CD4-positive, alpha-beta T cell (primary cell): ENCODE results near the gene RBM19. TPM values are rescaled to one million over a fixed set of nuclear protein-coding genes. Genes with fewer than 3 reads are reported as not detected.

Source experiments
- ATAC-seq: fragments of 200-7000 bp; cut with Tn5 transposase; one replicate; pipeline ENCODE4 v1.10.0; 2022; ENCODE audit warnings: mild to moderate bottlenecking; ENCODE audit not compliant: poor library complexity
- CTCF ChIA-PET: fragments of 350-600 bp; sonication (Branson Sonifier 250); formaldehyde crosslinking; loops from one replicate; lab custom pipeline; 2021; ENCODE audit warnings: antibody characterized with exemption, inconsistent platforms; lab: Charles Lee
- POLR2A ChIA-PET: fragments of 350-600 bp; sonication (Branson Sonifier 250); formaldehyde crosslinking; loops from one replicate; lab custom pipeline; 2021; ENCODE audit warnings: antibody characterized with exemption, inconsistent platforms; lab: Charles Lee
- DNase-seq, 14 experiments: peaks; one replicate each; pipeline ENCODE4 v3.0.0-alpha.2; 2013 to 2020; ENCODE audit warnings: mixed read lengths in 2 of 14
- H3K27ac ChIP-seq, 2 donors: one replicate each; pipeline versions ENCODE4 v1.5.1 to v1.7.0; 2013; ENCODE audit warnings: low read length in 2 of 2, low read depth in 1 of 2, mild to moderate bottlenecking in 1 of 2
- H3K27me3 ChIP-seq, 2 experiments: 1 replicate in 1 of 2; 2 replicates in 1 of 2; pipeline versions ENCODE4 v1.6.1 to v1.7.0; 2013; ENCODE audit warnings: low read length in 2 of 2, control low read depth in 1 of 2, mild to moderate bottlenecking in 1 of 2, moderate library complexity in 1 of 2; ENCODE audit not compliant: insufficient read depth in 2 of 2, control insufficient read depth in 1 of 2
- H3K36me3 ChIP-seq: one replicate; pipeline ENCODE4 v1.6.1; 2013; ENCODE audit warnings: low read length, control low read depth; ENCODE audit not compliant: insufficient read depth
- H3K4me1 ChIP-seq: one replicate; pipeline ENCODE4 v1.6.1; 2013; ENCODE audit warnings: low read length, control low read depth; ENCODE audit not compliant: insufficient read depth
- H3K4me3 ChIP-seq: one replicate; pipeline ENCODE4 v1.5.1; 2013; ENCODE audit warnings: mild to moderate bottlenecking, low read length, moderate library complexity
- H3K9me3 ChIP-seq, 2 experiments: 1 replicate in 1 of 2; 2 replicates in 1 of 2; pipeline versions ENCODE4 v1.6.1 to v1.7.0; 2013; ENCODE audit warnings: low read length in 2 of 2, mild to moderate bottlenecking in 2 of 2, control low read depth in 1 of 2, moderate library complexity in 1 of 2; ENCODE audit not compliant: control insufficient read depth in 1 of 2, insufficient read depth in 1 of 2
- H3K27ac Mint-ChIP-seq: one replicate; pipeline ENCODE4 v1.8.0; 2020; ENCODE audit warnings: mixed read lengths
- H3K27me3 Mint-ChIP-seq: one replicate; pipeline ENCODE4 v1.8.0; 2021; ENCODE audit warnings: mixed read lengths
- H3K36me3 Mint-ChIP-seq: one replicate; pipeline ENCODE4 v1.8.0; 2021; ENCODE audit warnings: low read depth, mixed read lengths
- H3K4me1 Mint-ChIP-seq: one replicate; pipeline ENCODE4 v1.8.0; 2021; ENCODE audit warnings: low read depth, mixed read lengths
- H3K4me3 Mint-ChIP-seq: one replicate; pipeline ENCODE4 v1.8.0; 2020; ENCODE audit warnings: mild to moderate bottlenecking, mixed read lengths
- H3K9me3 Mint-ChIP-seq: one replicate; pipeline ENCODE4 v1.8.0; 2020; ENCODE audit warnings: mixed read lengths
- intact Hi-C, 2 experiments: fragments of 100-400 bp; cut with DNase I in 1 of 2; cut with micrococcal nuclease in 1 of 2; formaldehyde crosslinking; loops; one replicate each; pipeline versions ENCODE4 v1.15.1 to v1.9.0; 2023 to 2025; cut with DNase I, micrococcal nuclease
- total RNA-seq, 174 experiments: library from RNA in 2 of 174; stranded (reverse) in 2 of 174; gene quantifications; one replicate each; pipeline ENCODE4 v1.2.3 and lab custom pipeline; 2021 to 2026
- TF ChIP-seq, protein P1 (sequence below): fragments of 200-600 bp; IDR thresholded peaks from one replicate; pipeline ENCODE4 v1.8.0; 2022; ENCODE audit warnings: antibody characterized with exemption, mild to moderate bottlenecking

Gene RBM19
- total RNA-seq, 2 experiments from 2014 or later, result 57.1 to 58.5 TPM

DNA sequence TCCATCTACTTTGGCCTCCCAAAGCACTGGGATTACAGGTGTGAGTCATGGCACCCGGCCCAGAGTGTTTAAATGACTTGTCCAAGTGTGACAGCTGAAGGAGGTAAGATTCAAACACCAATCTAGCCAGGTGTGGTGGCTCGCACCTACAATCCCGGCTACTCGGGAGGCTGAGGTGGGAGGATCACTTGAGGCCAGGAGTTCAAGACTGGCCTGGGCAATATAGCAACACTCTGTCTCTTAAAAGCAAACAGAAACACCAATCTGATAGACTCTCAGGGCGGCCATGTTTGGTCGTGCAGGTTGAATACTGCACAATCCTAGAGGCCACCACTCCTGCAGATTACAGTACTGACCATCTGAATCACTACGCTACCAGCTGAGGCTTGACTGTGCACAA lies 68.7 kb downstream of the RBM19 start:
- Mint-ChIP-seq H3K27me3 (no peaks in the 10 kb centered on the region), H3K36me3 (peaks cover 70% of the 10 kb centered on the region), H3K27ac (no peak overlapping the region), H3K4me3 (no peak overlapping the region), H3K9me3 (no peaks in the 10 kb centered on the region), H3K4me1 (no peaks in the 10 kb centered on the region)
- no peaks in the 10 kb centered on the region for H3K4me1 ChIP-seq
- peaks cover 24% of the 10 kb centered on the region for H3K36me3 ChIP-seq
- TF ChIP-seq, protein P1, sequence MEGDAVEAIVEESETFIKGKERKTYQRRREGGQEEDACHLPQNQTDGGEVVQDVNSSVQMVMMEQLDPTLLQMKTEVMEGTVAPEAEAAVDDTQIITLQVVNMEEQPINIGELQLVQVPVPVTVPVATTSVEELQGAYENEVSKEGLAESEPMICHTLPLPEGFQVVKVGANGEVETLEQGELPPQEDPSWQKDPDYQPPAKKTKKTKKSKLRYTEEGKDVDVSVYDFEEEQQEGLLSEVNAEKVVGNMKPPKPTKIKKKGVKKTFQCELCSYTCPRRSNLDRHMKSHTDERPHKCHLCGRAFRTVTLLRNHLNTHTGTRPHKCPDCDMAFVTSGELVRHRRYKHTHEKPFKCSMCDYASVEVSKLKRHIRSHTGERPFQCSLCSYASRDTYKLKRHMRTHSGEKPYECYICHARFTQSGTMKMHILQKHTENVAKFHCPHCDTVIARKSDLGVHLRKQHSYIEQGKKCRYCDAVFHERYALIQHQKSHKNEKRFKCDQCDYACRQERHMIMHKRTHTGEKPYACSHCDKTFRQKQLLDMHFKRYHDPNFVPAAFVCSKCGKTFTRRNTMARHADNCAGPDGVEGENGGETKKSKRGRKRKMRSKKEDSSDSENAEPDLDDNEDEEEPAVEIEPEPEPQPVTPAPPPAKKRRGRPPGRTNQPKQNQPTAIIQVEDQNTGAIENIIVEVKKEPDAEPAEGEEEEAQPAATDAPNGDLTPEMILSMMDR, result no peak
- H3K4me3 ChIP-seq, result no peak overlapping the region
- intact Hi-C loops, result no loop called here
- ChIA-PET POLR2A (no interaction called here), CTCF (no interaction called here)
- no peaks in the 10 kb centered on the region for H3K9me3 ChIP-seq
- no peaks in the 10 kb centered on the region for H3K27me3 ChIP-seq
- H3K27ac ChIP-seq, result no peak overlapping the region
- ATAC-seq, result no peak
- no peak for DNase-seq

DNA sequence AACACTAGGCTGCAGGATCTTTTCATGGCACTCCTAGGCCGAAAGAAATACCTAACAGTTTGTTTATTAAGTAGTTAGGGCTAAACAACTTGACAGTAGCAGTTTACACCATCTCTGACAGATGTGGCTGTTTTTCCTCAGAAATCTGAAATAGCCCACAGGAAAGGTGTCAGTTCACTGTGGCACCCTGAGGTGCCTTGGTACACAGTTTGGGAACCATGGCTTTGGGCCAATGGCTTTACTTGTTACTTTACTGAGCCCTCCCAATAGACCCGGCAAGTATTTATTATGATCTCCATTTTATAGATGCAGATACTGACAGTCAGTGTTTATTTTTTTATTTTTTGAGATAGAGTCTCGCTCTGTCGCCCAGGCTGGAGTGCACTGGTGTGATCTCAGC lies 69.3 kb downstream of the RBM19 start:
- Histone ChIP-seq H3K4me3 (no peak overlapping the region), H3K27me3 (no peaks in the 10 kb centered on the region), H3K27ac (no peak overlapping the region), H3K9me3 (no peaks in the 10 kb centered on the region), H3K4me1 (no peaks in the 10 kb centered on the region), H3K36me3 (peaks cover 24% of the 10 kb centered on the region)
- POLR2A ChIA-PET, result no interaction called here
- Mint-ChIP-seq H3K27ac (no peak overlapping the region), H3K9me3 (no peaks in the 10 kb centered on the region), H3K4me3 (no peak overlapping the region), H3K4me1 (no peaks in the 10 kb centered on the region), H3K36me3 (peaks cover 73% of the 10 kb centered on the region), H3K27me3 (no peaks in the 10 kb centered on the region)
- CTCF ChIA-PET, result no interaction called here
- intact Hi-C loops, result no loop called here
- DNase-seq (no peak), ATAC-seq (no peak)
- TF ChIP-seq, protein P1, result no peak

DNA sequence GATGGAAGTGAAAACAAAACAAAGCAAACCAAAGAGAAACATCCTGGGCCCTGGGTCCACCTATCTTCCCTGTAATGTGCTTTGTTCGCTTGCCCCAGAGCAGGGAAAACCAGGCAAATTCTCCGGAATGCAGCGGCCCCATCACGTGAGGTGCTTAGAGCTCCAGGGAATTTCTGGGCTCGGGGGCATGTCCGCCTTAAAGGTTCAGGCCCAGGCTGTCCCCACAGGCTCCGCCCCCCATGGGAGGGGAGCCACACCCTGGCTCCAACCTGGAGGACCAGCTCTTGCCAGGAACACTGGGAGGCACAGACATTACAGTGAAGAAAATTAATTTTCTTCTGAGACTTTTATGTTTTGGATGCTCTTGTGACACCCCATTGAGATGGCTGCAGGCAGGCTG lies 69.9 kb downstream of the RBM19 start:
- Histone ChIP-seq H3K27ac (no peak overlapping the region), H3K4me3 (no peak overlapping the region), H3K4me1 (no peaks in the 10 kb centered on the region), H3K36me3 (peaks cover 24% of the 10 kb centered on the region), H3K27me3 (no peaks in the 10 kb centered on the region), H3K9me3 (no peaks in the 10 kb centered on the region)
- no peak for ATAC-seq
- peaks cover 74% of the 10 kb centered on the region for H3K36me3 Mint-ChIP-seq
- DNase-seq, result no peak
- H3K4me3 Mint-ChIP-seq, result no peak overlapping the region
- POLR2A ChIA-PET, result no interaction called here
- CTCF ChIA-PET, result no interaction called here
- intact Hi-C loops, result no loop called here
- H3K4me1 Mint-ChIP-seq, result no peaks in the 10 kb centered on the region
- no peaks in the 10 kb centered on the region for H3K27me3 Mint-ChIP-seq
- TF ChIP-seq, protein P1, result no peak
- no peaks in the 10 kb centered on the region for H3K9me3 Mint-ChIP-seq
- no peak overlapping the region for H3K27ac Mint-ChIP-seq
